BJ (cell line): ENCODE results near the gene PTER. TPM values are rescaled to one million over a fixed set of nuclear protein-coding genes. Genes with fewer than 3 reads are reported as not detected.

ENCODE experiments used
- CTCF ChIA-PET: fragments of 350-600 bp; formaldehyde crosslinking; extraction: SDS; loops from one replicate; lab custom pipeline; 2021; ENCODE audit warnings: antibody characterized with exemption, inconsistent platforms; lab: Yijun Ruan, JAX
- POLR2A ChIA-PET: fragments of 300-600 bp; sonication (Branson Sonifier 250); formaldehyde crosslinking; extraction: SDS; loops from one replicate; lab custom pipeline; 2021; ENCODE audit warnings: antibody characterized with exemption; lab: Charles Lee
- DNase-seq: peaks from one replicate; pipeline ENCODE4 v3.0.0-alpha.2; 2011; ENCODE audit warnings: low read depth
- H3K27me3 ChIP-seq: 2 replicates; pipeline ENCODE4 v1.6.0; 2011; ENCODE audit warnings: low read length; ENCODE audit not compliant: control insufficient read depth, insufficient read depth
- H3K36me3 ChIP-seq: 2 replicates; pipeline ENCODE4 v1.5.1; 2011; ENCODE audit warnings: low read length; ENCODE audit not compliant: control insufficient read depth, insufficient read depth
- H3K4me3 ChIP-seq: 2 replicates; pipeline ENCODE4 v1.5.1; 2011; ENCODE audit warnings: low read depth, mild to moderate bottlenecking, control low read depth, low read length
- CTCF ChIP-seq: IDR thresholded peaks from 2 replicates; pipeline ENCODE4 v1.5.1; 2011; ENCODE audit warnings: low read depth, mild to moderate bottlenecking, control low read depth, inconsistent platforms, low read length, moderate library complexity; ENCODE audit not compliant: insufficient read depth
- polyA plus RNA-seq: library from polyadenylated mRNA; depleted of rRNA; stranded (reverse); fragments of >200 nt; gene quantifications from 2 replicates; pipeline ENCODE4 v1.2.3, GENCODE V29; 2011; rRNA removed
- small RNA-seq: library from RNA; depleted of rRNA; stranded (forward); fragments of <200 nt; gene quantifications from one replicate; pipeline ENCODE3, GENCODE V24; 2012; ENCODE audit warnings: low replicate concordance, low read depth; ENCODE audit not compliant: insufficient read length

PTER gene
- polyA plus RNA-seq, 1 experiment = 9.3 TPM

- H3K36me3 ChIP-seq = no peaks in the 10 kb centered on the region
- POLR2A ChIA-PET = no interaction called here
- CTCF ChIA-PET = interaction anchor here (5.0 kb wide), 1 partner anchor 14 kb away, joined by 19 read pairs; no protein-coding TSS in a partner anchor
- H3K4me3 ChIP-seq = no peak overlapping the region
- DNase-seq = no peak
- TF ChIP-seq CTCF = no peak
- no peaks in the 10 kb centered on the region for H3K27me3 ChIP-seq
Observed at GRCh38 chr10:16559236-16559773, 122.5 kb downstream of the PTER start.

GRCh38 chr10:16562891-16563290 is 126.1 kb downstream of the PTER start:
- no peaks in the 10 kb centered on the region for H3K36me3 ChIP-seq
- ChIA-PET POLR2A (no interaction called here), CTCF (no interaction called here)
- H3K4me3 ChIP-seq = no peak overlapping the region
- TF ChIP-seq CTCF = no peak
- DNase-seq = no peak
- H3K27me3 ChIP-seq = no peaks in the 10 kb centered on the region

Small RNA genes lying within 50 kb of the gene (small RNA-seq; reads per million reads assigned to genes)
- not detected for gene RNU2-18P

Other genes starting within 250 kb of the PTER start
- not detected in 2 replicates for gene C1QL3, start 84.9 kb downstream of the PTER start, polyA plus RNA-seq